Endothelial cell of umbilical vein (primary cell): ENCODE results near the gene ZMYM3. TPM values are rescaled to one million over a fixed set of nuclear protein-coding genes. Genes with fewer than 3 reads are reported as not detected.

Experiments
- BruUV-seq: library from RNA; stranded (reverse); fragments of 400-500 nt; replicated peaks from 2 replicates; lab custom pipeline; 2021; lab: Mats Ljungman, UMichigan
- CTCF ChIA-PET: fragments of 300-600, 350-600 bp; sonication (Branson Sonifier 250); formaldehyde crosslinking; loops from one replicate; lab custom pipeline; 2021; ENCODE audit warnings: antibody characterized with exemption, inconsistent platforms; lab: Charles Lee
- POLR2A ChIA-PET: fragments of 300-600, 350-600 bp; sonication (Branson Sonifier 250); formaldehyde crosslinking; loops from one replicate; lab custom pipeline; 2021; ENCODE audit warnings: antibody characterized with exemption, inconsistent platforms; lab: Charles Lee
- DNase-seq: peaks from one replicate; pipeline ENCODE4 v3.0.0-alpha.2; 2011; ENCODE audit warnings: low read depth, low spot score
- FAIRE-seq: peaks from 2 replicates; lab custom pipeline; 2011; peaks lifted over from hg19 to GRCh38; lab: Jason Lieb, UNC
- H2AFZ ChIP-seq: 2 replicates; pipeline ENCODE4 v1.6.0; 2012; ENCODE audit warnings: low read depth, low read length, control low read depth, inconsistent platforms
- H3K27ac ChIP-seq: 2 replicates; pipeline ENCODE4 v1.5.1; 2011; ENCODE audit warnings: low read depth, mild to moderate bottlenecking, control low read depth, low read length, moderate library complexity; ENCODE audit not compliant: insufficient read depth
- H3K27me3 ChIP-seq, 2 experiments: 2 replicates each; pipeline versions ENCODE4 v1.6.0 to v1.6.1; 2011; ENCODE audit warnings: low read length in 2 of 2, mixed read lengths in 1 of 2; ENCODE audit not compliant: control insufficient read depth in 2 of 2, insufficient read depth in 2 of 2
- H3K36me3 ChIP-seq, 2 experiments: 2 replicates in 1 of 2; 3 replicates in 1 of 2; pipeline ENCODE4 v1.5.1; 2011; ENCODE audit warnings: low read length in 2 of 2, mild to moderate bottlenecking in 1 of 2, moderate library complexity in 1 of 2; ENCODE audit not compliant: control insufficient read depth in 2 of 2, insufficient read depth in 2 of 2; ENCODE audit errors: extremely low read depth in 1 of 2
- H3K4me1 ChIP-seq: 3 replicates; pipeline ENCODE4 v1.5.1; 2011; ENCODE audit warnings: mild to moderate bottlenecking, low read length; ENCODE audit not compliant: control insufficient read depth, insufficient read depth; ENCODE audit errors: extremely low read depth
- H3K4me2 ChIP-seq: 2 replicates; pipeline ENCODE4 v1.6.1; 2011; ENCODE audit warnings: low read length, control low read depth, mixed read lengths; ENCODE audit not compliant: insufficient read depth
- H3K4me3 ChIP-seq, 3 experiments: fragments of 200-600 bp in 1 of 3; sonication (generic), shearing (Covaris generic) in 1 of 3; replicated peaks in 1 of 3; 2 replicates each; pipeline ENCODE4 v1.5.1; 2011 to 2016; ENCODE audit warnings: control low read depth in 3 of 3, low read length in 3 of 3, mild to moderate bottlenecking in 2 of 3, inconsistent platforms in 1 of 3, low read depth in 1 of 3, moderate library complexity in 1 of 3; ENCODE audit not compliant: insufficient read depth in 1 of 3
- H3K79me2 ChIP-seq: 2 replicates; pipeline ENCODE4 v1.6.0; 2012; ENCODE audit warnings: low read length, inconsistent platforms; ENCODE audit not compliant: control insufficient read depth, insufficient read depth
- H3K9ac ChIP-seq: replicated peaks from 2 replicates; pipeline ENCODE3; 2011; ENCODE audit warnings: low read length, control low read depth; ENCODE audit not compliant: insufficient read depth; ENCODE audit errors: extremely low read depth
- H3K9me1 ChIP-seq: replicated peaks from 3 replicates; pipeline ENCODE4 v1.6.0; 2011; ENCODE audit warnings: mild to moderate bottlenecking, low read length; ENCODE audit not compliant: control insufficient read depth, insufficient read depth; ENCODE audit errors: extremely low read depth
- H3K9me3 ChIP-seq: replicated peaks from 2 replicates; pipeline ENCODE4 v1.5.1; 2012; ENCODE audit warnings: low read length, inconsistent platforms; ENCODE audit not compliant: control insufficient read depth, insufficient read depth
- H4K20me1 ChIP-seq: replicated peaks from 2 replicates; pipeline ENCODE3; 2011; ENCODE audit warnings: mild to moderate bottlenecking, low read length; ENCODE audit not compliant: control insufficient read depth, insufficient read depth; ENCODE audit errors: extremely low read depth
- CTCF ChIP-seq, 2 donors: IDR thresholded peaks; 1 replicate in 1 of 2; 2 replicates in 1 of 2; pipeline ENCODE4 v1.5.1; 2011; ENCODE audit warnings: low read length in 2 of 2, mild to moderate bottlenecking in 2 of 2, moderate library complexity in 2 of 2, control low read depth in 1 of 2, inconsistent platforms in 1 of 2, low read depth in 1 of 2; ENCODE audit not compliant: insufficient read depth in 1 of 2; ENCODE audit errors: extremely low read depth in 1 of 2
- EZH2 ChIP-seq: IDR thresholded peaks from 2 replicates; pipeline ENCODE4 v1.6.1; 2012; ENCODE audit warnings: borderline replicate concordance, low read depth, mild to moderate bottlenecking, moderate library complexity, low read length, inconsistent platforms; ENCODE audit not compliant: severe bottlenecking
- FOS ChIP-seq: IDR thresholded peaks from 2 replicates; pipeline ENCODE4 v1.6.1; 2011; ENCODE audit warnings: mild to moderate bottlenecking, low read length, moderate library complexity, borderline replicate concordance; ENCODE audit not compliant: insufficient read depth
- GATA2 ChIP-seq: IDR thresholded peaks from 2 replicates; pipeline ENCODE4 v1.7.0; 2011; ENCODE audit warnings: low read depth, mild to moderate bottlenecking, moderate library complexity, mixed read lengths, low read length; ENCODE audit not compliant: insufficient read length, insufficient read depth
- JUN ChIP-seq: IDR thresholded peaks from 2 replicates; pipeline ENCODE4 v1.6.1; 2011; ENCODE audit warnings: borderline replicate concordance, low read depth; ENCODE audit not compliant: insufficient read length, insufficient read depth
- MAX ChIP-seq: IDR thresholded peaks from 2 replicates; pipeline ENCODE4 v1.6.1; 2011; ENCODE audit not compliant: insufficient read depth, insufficient read length
- POLR2A ChIP-seq: IDR thresholded peaks from 2 replicates; pipeline ENCODE4 v1.6.1; 2012; ENCODE audit warnings: low read depth, mild to moderate bottlenecking, control low read depth, low read length
- POLR2AphosphoS5 ChIP-seq: IDR thresholded peaks from 2 replicates; pipeline ENCODE4 v1.6.1; 2012; ENCODE audit warnings: low read depth, mild to moderate bottlenecking, control low read depth, low read length, moderate library complexity; ENCODE audit not compliant: insufficient read depth
- dilution Hi-C: fragments of 300-500 bp; cut with MboI; formaldehyde crosslinking; loops from one replicate; pipeline ENCODE4 v1.15.0; 2019; ENCODE audit warnings: low sequenced_read_pairs; ENCODE audit not compliant: extremely low pct_ligation_motif_present
- intact Hi-C: fragments of 100-400 bp; cut with micrococcal nuclease; formaldehyde crosslinking; loops from one replicate; pipeline ENCODE4 v1.10.0; 2022
- polyA plus RNA-seq, 4 experiments: library from polyadenylated mRNA; depleted of rRNA in 3 of 4; stranded (reverse) in 3 of 4; unstranded in 1 of 4; fragments of >200 nt; gene quantifications; 2 replicates each; pipeline versions ENCODE4 v1.2.1 to v1.2.3, GENCODE V29; 2011 to 2012; ENCODE audit warnings: missing spikeins in 1 of 4
- total RNA-seq: library from RNA; stranded (reverse); gene quantifications from 2 replicates; pipeline ENCODE4 v1.2.3, GENCODE V29; 2021

Gene ZMYM3
- total and polyA plus RNA-seq, 2 donors (not counting 3 experiments of a cell fraction or from before 2014, with no cell fraction given) = 26.5 to 32.9 TPM

GRCh38 chrX:71198066-71198465 lies 55.9 kb downstream of the ZMYM3 start:
- Histone ChIP-seq H3K4me2 (no peak overlapping the region), H3K27me3 (no peaks in the 10 kb centered on the region), H4K20me1 (no peaks in the 10 kb centered on the region), H3K27ac (no peak overlapping the region), H3K9ac (no peak overlapping the region), H2AFZ (peak overlapping the region; percentile 6), H3K4me1 (no peaks in the 10 kb centered on the region), H3K9me1 (no peaks in the 10 kb centered on the region), H3K79me2 (no peaks in the 10 kb centered on the region), H3K4me3 (no peak overlapping the region), H3K9me3 (no peaks in the 10 kb centered on the region), H3K36me3 (no peaks in the 10 kb centered on the region)
- FAIRE-seq (no peak), DNase-seq (no peak)
- ChIA-PET POLR2A (no interaction called here), CTCF (no interaction called here)
- intact Hi-C loops = no loop called here
- TF ChIP-seq CTCF (IDR thresholded peaks at IDR 0.05; ENCODE audit: extremely low read depth in 1 of 2, insufficient read depth in 1 of 2, low read depth in 1 of 2, low read length in 2 of 2) (no peak), GATA2 (no peak), POLR2AphosphoS5 (no peak), JUN (no peak), FOS (no peak), MAX (no peak), EZH2 (no peak), POLR2A (no peak)
- dilution Hi-C loops = no loop called here
- no TSS peak for BruUV-seq
